GM12874 (cell line): ENCODE data around the gene SPEF2.

ENCODE experiments used
- CTCF ChIP-seq: IDR thresholded peaks from 2 replicates; pipeline ENCODE4 v1.5.1; 2011; ENCODE audit warnings: low read depth, mild to moderate bottlenecking, control low read depth, low read length, moderate library complexity; ENCODE audit not compliant: insufficient read depth

Gene SPEF2

GRCh38 chr5:35778259-35778769, 160.7 kb downstream of the SPEF2 start:
- no peak for TF ChIP-seq CTCF

- no peak for TF ChIP-seq CTCF
These were observed 162.6 kb downstream of the SPEF2 start for GRCh38 chr5:35780236-35780635.

- no peak for TF ChIP-seq CTCF
These were observed 163.6 kb downstream of the SPEF2 start for GRCh38 chr5:35781181-35781790.

- no peak for TF ChIP-seq CTCF
These were observed 165.9 kb downstream of the SPEF2 start for GRCh38 chr5:35783551-35783950.

GRCh38 chr5:35785601-35786085, 168.0 kb downstream of the SPEF2 start:
- no peak for TF ChIP-seq CTCF

GRCh38 chr5:35788724-35789123, 171.1 kb downstream of the SPEF2 start:
- TF ChIP-seq CTCF = no peak

- TF ChIP-seq CTCF = no peak
These were observed 172.2 kb downstream of the SPEF2 start for GRCh38 chr5:35789732-35790456.
